GM21619 (cell line): Measurements from ENCODE around the gene IFNK.

Source experiments
- ATAC-seq: cut with Tn5 transposase; IDR thresholded peaks from one replicate; pipeline ENCODE4 v1.9.1; 2021; ENCODE audit not compliant: unreplicated experiment

The IFNK gene

DNA sequence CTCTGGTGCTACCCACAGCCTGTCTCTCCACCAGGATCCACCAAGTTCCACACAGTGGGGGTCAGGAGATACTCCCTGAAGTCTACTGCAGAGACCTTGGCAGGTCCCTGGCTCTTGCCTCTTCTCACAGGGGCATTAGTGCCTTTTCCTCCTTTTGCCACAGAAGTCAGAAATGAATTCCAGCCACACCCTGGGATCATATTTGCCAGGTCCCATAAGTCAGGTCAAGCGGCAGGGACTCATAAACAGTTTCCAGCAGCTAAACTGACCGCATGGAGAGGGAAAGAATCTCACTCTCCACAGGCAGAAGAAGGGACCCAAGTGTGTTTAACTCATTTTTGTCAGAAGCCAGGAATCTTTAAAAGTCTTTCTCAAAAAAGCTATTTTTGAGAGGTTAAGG, 13.3 kb upstream of the IFNK start:
- no peak for ATAC-seq

- ATAC-seq: no peak
These were observed 12.3 kb upstream of the IFNK start for GRCh38 chr9:27511771-27512170.

GRCh38 chr9:27514551-27514950, 9.5 kb upstream of the IFNK start:
- no peak for ATAC-seq

- no peak for ATAC-seq
These were observed 6.1 kb upstream of the IFNK start for GRCh38 chr9:27518006-27518405.

- no peak for ATAC-seq
These were observed 5.3 kb upstream of the IFNK start for GRCh38 chr9:27518809-27519208.

- ATAC-seq: no peak
These were observed 4.3 kb upstream of the IFNK start for GRCh38 chr9:27519466-27520465.

DNA sequence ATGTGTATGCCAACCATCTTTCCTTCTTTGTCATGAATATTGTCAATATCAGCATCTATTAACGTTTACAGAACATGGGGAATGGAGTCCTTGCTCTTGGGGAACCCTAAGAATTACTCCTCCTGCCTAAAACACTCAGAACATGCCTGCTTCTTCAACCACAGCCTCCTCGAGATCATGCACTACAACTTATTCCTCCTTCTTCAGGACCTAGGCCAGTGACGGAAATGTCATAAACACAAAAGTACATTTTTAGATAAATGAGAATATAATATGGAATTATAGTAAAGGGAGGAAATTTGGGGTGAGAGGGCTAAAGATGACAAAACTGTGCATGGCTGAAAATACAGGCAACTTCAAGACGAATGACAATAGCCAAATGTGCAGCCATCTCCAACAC, 3.1 kb upstream of the IFNK start:
- ATAC-seq: no peak

GRCh38 chr9:27523141-27523540, 949 bp upstream of the IFNK start:
- no peak for ATAC-seq

DNA sequence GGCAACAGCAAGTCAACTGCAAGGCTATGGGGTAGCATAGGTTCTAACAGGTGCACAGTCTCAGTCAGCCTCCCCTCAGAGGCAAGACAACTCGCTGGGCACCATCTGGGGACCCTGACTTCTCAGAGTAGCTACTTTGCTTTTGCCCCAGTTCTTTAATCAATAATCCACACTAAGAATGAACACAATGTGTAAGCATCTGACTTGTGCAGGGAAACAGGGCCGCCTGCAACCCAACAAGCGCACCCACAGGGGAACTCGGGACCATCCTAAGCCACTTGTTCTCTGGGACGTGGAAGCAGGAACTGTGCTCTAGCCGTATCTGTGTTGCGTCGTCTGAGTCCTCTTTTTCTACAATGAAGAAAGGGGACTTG, 3.6 kb downstream of the IFNK start:
- no peak for ATAC-seq

DNA sequence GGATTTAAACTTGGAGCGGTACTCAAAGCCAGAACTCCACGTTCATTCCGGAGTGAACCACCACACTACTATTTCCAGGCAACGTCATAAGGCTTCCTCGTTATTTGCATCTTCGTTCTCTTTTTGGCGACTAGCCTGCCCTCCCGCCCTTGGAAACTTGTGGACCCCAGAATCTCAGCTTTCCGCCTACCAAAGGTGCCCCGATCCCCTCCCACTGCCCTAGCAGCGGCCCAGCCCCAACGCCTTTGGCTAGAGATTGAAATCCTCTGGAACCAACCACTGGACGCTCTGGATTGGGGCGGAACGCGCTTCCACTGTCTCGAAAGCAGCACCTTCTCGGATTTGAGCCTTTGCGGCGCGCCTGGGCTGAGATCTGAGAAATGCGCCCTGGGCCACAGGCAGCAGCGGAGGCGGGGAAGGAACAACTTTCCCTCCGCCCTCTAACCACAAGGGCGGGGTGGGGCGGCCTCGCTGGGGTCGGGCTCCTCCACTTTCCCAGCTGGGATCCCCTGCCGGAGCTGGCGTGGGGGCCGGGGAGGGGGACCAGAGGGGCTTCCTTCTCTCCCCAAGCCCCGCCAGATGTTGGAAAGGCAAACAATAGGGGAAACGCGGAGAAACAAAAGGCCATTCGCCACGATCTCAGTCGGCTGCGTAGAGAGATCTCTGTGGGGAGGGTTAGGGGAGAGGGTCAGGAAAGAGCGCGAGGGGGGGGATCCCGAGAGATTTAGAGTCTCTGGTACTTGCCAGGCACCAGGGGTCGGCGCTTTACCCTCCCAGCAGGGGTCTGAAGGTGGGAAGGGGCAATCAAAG, 4.2 kb downstream of the IFNK start:
- ATAC-seq: peak; percentile 46

- ATAC-seq: peak; percentile 42
These were observed 4.8 kb downstream of the IFNK start for GRCh38 chr9:27528886-27529315.

- ATAC-seq: peak; percentile 73
These were observed 5.5 kb downstream of the IFNK start, which contains the start of gene MOB3B for GRCh38 chr9:27529316-27530278. Gene MOB3B (minus strand): TSS chr9:27529814. CDS start chr9:27455550, 74,264 bp downstream.

- ATAC-seq: no peak
These were observed 7.0 kb downstream of the IFNK start for GRCh38 chr9:27530915-27531755.

DNA sequence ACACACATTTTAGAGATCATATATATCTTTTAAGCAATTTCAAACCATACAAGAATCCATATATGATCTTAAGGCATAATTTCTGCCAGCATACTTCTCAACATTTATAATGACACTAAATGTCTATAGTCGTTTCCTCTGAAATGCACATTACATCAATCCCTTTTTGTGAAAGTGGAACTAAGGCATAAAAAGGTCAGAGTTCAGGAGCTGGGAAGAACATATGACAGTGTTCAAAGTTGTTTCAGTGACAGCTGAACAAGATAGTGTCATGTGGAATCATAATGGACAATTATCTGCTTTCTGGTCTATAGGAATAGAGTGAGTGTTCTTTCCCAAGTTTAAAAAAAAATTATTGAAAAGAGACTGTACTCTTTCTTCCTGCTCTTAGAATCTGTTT, 8.0 kb downstream of the IFNK start:
- no peak for ATAC-seq

- ATAC-seq: no peak
These were observed 9.2 kb downstream of the IFNK start for GRCh38 chr9:27533311-27533710.

GRCh38 chr9:27534131-27534530, 10.0 kb downstream of the IFNK start:
- no peak for ATAC-seq

GRCh38 chr9:27534658-27535209, 10.6 kb downstream of the IFNK start:
- no peak for ATAC-seq

- no peak for ATAC-seq
These were observed 11.6 kb downstream of the IFNK start for GRCh38 chr9:27535701-27536118.

DNA sequence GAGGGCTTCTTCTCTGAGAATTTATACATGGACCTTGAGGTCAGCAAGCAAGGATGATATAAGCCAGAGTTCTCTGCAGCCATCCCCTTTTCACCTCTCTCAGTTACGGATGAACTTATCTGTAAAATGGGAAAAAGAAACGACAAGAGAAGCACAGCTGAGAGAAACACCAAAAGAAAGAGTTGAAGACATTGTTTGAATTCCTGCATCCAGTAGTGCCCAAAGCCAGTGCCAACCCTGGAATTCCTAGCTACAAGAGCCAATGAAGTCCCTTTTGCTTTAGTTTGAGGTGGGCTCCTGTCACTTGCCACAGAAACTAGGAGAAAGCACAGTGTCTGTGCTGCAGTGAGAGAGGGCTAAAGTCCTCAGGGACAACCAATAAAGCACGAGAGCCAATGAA, 12.1 kb downstream of the IFNK start:
- no peak for ATAC-seq
